HK-2 (cell line): ENCODE results near the gene MTCH1.

ENCODE experiments used
- DNase-seq: peaks from one replicate; pipeline ENCODE4 v3.0.0-alpha.2; 2018; ENCODE audit not compliant: unreplicated experiment

Gene MTCH1, protein sequence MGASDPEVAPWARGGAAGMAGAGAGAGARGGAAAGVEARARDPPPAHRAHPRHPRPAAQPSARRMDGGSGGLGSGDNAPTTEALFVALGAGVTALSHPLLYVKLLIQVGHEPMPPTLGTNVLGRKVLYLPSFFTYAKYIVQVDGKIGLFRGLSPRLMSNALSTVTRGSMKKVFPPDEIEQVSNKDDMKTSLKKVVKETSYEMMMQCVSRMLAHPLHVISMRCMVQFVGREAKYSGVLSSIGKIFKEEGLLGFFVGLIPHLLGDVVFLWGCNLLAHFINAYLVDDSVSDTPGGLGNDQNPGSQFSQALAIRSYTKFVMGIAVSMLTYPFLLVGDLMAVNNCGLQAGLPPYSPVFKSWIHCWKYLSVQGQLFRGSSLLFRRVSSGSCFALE

DNA sequence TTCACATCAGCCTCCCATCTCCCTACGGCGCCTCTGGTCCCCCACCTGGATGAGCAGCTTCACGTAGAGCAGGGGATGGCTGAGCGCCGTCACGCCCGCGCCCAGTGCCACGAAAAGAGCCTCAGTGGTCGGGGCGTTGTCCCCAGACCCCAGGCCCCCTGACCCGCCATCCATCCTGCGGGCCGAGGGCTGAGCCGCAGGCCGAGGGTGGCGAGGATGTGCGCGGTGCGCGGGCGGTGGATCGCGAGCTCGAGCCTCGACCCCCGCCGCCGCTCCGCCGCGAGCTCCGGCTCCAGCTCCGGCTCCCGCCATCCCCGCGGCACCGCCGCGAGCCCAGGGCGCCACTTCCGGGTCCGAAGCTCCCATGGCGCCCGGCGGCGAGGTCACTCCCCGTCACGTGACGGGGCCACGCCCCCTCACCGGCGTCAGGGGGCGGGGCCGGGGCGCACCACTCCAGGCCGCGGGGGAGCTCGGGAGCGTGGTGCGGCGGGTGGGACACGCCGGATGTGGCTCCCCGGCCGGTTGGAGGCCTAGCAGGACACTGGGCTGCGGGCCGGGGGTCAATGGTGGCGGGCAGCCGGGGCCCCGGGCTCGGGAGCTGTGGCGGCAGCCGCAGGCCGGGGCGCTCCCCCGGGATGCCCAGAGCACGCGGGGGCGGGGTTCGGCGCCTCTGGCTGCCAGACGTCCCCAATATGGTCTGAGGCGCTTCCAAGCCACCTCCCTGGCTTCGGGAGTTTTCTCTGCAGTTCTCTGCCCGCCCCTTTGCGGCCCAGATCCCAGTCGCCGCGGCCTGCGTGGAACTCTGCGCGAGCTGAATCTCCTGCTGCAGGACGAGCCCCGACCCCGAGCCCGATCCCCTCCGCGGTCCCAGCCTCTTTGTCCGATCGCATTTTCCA lies at the start of gene MTCH1:
Gene MTCH1 (minus strand): TSS at position 389 of the 896 bp plus-strand sequence. CDS start 23 bp downstream, at position 366.
- peak; percentile 90 for DNase-seq

GRCh38 chr6:37033819-37034795 lies 48.1 kb upstream of the MTCH1 start:
- no peak for DNase-seq

DNA sequence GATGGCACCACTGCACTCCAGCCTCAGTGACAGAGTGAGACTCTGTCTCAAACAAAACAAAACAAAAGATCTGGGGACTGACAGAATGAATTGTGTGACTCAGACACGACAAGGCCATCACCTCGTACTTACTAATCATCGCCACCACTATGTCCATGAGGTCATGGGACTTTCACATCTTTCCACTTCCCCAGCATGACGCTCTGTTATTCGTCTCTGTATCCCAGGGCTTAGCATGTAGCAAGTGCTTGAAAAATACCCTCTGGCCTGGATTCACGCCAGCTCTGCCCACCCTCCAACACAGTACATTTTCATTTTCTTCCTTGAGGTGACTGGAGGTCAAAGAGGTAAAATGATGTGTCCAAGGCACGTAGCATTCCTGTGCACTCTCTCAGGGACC lies 47.3 kb upstream of the MTCH1 start:
- DNase-seq, result no peak

DNA sequence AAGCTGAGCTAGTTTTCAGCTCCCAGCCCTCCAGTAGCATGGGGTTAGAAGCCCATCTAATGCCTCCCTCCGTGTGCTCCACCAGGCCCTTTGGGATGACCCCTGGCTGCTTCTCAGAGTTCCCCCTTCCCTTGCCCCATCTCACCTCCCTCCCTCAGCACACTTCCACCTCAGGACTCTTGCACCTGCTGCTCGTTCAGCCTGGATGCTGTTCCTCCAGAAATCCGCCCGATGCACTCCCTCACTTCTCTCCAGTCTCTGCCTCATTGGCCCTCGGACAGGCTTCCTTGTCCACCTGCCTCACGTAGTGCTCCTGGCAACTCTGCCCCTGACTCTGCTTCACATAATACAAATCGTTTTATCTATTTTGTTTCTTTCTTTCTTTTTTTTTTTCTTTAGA lies 46.2 kb upstream of the MTCH1 start:
- no peak for DNase-seq

GRCh38 chr6:37030599-37030998 lies 44.6 kb upstream of the MTCH1 start:
- DNase-seq, result no peak

- peak; percentile 71 for DNase-seq
Observed at GRCh38 chr6:37029249-37029971, 43.4 kb upstream of the MTCH1 start.

GRCh38 chr6:37027811-37028469 lies 41.9 kb upstream of the MTCH1 start:
- no peak for DNase-seq

GRCh38 chr6:37027036-37027720 lies 41.2 kb upstream of the MTCH1 start:
- no peak for DNase-seq

DNA sequence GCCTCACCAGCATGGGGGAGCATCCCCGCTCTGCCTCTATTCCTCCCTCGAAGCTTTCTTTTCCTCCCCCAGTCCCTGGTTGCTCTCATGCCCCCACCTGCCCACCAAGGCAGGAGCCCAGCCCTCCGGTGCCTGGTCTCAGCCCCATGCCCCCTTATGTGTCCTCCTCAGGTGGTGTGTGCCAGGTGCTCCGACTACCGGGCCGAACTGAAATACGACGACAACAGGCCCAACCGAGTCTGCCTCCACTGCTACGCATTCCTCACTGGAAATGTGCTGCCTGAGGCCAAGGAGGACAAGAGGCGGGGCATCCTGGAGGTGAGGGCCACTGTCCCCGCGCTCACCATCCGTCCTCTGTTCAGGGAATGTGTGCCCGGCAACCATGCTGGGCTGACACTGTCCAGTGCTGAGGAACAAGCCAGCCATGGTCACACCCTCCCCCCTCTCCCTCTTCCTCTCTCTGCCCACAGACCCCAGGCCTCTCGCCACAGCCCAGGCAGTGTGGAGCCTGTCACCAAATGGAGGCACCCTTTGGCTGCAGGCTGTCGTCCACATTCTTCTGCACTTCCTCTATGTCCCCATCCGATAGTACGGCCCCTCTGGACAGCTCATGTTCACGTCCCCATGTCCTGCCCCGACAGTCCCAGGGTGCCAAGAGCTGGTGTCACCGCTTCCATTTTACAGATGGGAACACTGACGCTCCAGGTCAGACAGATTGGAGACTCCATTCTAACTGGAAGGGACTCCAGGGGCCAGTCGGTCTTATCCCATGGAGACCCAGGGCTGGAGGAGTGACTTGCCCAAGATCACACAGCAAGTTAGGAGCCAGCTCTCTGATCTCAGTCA lies 39.8 kb upstream of the MTCH1 start:
- no peak for DNase-seq

GRCh38 chr6:37024656-37025337 lies 38.8 kb upstream of the MTCH1 start:
- DNase-seq, result peak; percentile 54

- DNase-seq, result no peak
Observed at GRCh38 chr6:37022135-37022863, 36.3 kb upstream of the MTCH1 start.

GRCh38 chr6:37021356-37022129 lies 35.5 kb upstream of the MTCH1 start:
- DNase-seq, result no peak

DNA sequence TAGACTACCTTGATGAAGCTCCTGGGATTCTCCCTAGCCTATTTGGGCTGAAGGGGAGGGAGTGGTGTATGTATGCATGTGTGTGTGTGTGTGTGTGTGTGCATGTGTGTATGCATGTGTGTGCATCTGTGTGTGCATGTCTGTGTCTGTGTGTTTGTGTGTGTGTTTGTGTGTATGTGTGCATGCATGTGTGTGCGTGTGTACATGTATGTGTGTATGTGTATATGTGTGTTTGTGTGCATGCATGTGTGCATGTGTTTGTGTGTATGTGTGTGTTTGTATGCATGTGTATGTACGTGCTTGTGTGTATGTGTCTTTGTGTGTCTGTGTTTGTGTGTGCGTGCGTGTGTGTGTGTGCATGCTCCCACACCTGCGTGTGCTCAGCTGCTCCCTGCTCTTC lies 34.8 kb upstream of the MTCH1 start:
- no peak for DNase-seq

GRCh38 chr6:37020381-37020780 lies 34.4 kb upstream of the MTCH1 start:
- DNase-seq, result no peak

DNA sequence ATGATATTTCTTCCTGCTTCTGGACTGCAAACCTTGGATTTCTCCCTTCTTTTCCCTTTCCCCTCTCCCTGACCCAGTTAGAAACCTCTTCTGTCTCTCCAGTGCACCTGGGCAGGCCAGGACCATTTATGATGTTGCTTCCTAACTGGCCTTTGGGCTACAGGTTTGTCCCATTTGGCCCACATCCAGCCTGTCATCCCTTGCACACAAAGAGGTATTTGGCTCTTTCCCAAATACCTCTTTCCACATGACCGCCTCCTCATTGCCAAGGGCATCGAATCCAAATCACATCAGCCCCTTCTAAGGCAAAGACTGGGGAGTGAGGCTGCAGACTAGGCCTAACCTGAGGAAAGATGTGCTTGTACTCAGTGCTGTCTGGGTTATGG lies 33.1 kb upstream of the MTCH1 start:
- peak; percentile 38 for DNase-seq

GRCh38 chr6:37018198-37019064 lies 32.4 kb upstream of the MTCH1 start:
- DNase-seq, result peak; percentile 83
